HEK293 (cell line): ENCODE measurements around the gene TANC1.

Experiments
- CTCF ChIA-PET: fragments of 350-600 bp; formaldehyde crosslinking; extraction: SDS; loops from one replicate; lab custom pipeline; 2021; ENCODE audit warnings: antibody characterized with exemption; lab: Yijun Ruan, JAX
- POLR2A ChIA-PET: fragments of 300-600 bp; formaldehyde crosslinking; extraction: SDS; loops from one replicate; lab custom pipeline; 2020; ENCODE audit warnings: antibody characterized with exemption, inconsistent platforms; lab: Yijun Ruan, JAX
- H3K27ac ChIP-seq: fragments of 200-500 bp; sonication (Bioruptor generic); 2 replicates; pipeline ENCODE4 v1.5.1; 2014; ENCODE audit warnings: low read depth, low read length, control low read depth, inconsistent platforms; ENCODE audit errors: extremely low read depth
- H3K36me3 ChIP-seq, 2 experiments: fragments of 200-500 bp in 1 of 2; sonication (Bioruptor generic) in 1 of 2; 1 replicate in 1 of 2; 2 replicates in 1 of 2; pipeline ENCODE4 v1.5.1; 2014 to 2017; ENCODE audit warnings: inconsistent platforms in 2 of 2, low read length in 2 of 2; ENCODE audit not compliant: control insufficient read depth in 2 of 2, insufficient read depth in 1 of 2
- H3K4me1 ChIP-seq: fragments of 200-500 bp; sonication (Bioruptor generic); 2 replicates; pipeline ENCODE4 v1.5.1; 2014; ENCODE audit warnings: mild to moderate bottlenecking, low read length, inconsistent platforms; ENCODE audit not compliant: control insufficient read depth, insufficient read depth
- H3K4me3 ChIP-seq: 2 replicates; pipeline ENCODE4 v1.5.1; 2011; ENCODE audit warnings: low read depth, mild to moderate bottlenecking, control low read depth, low read length, moderate library complexity
- H3K9me3 ChIP-seq: fragments of 200-500 bp; sonication (Bioruptor generic); 2 replicates; pipeline ENCODE4 v1.5.1; 2014; ENCODE audit warnings: low read depth, low read length, inconsistent platforms; ENCODE audit not compliant: control insufficient read depth, insufficient read depth
- BCL11A ChIP-seq: fragments of 450-650 bp; formaldehyde crosslinking; IDR thresholded peaks from 2 replicates; pipeline ENCODE4 v1.5.1; 2016; ENCODE audit warnings: low read depth, missing biosample characterization, missing genetic modification characterization
- IKZF3 ChIP-seq: fragments of 450-650 bp; IDR thresholded peaks from 2 replicates; pipeline ENCODE4 v1.5.0; 2018; ENCODE audit warnings: missing biosample characterization, mild to moderate bottlenecking, missing genetic modification characterization, moderate library complexity
- KLF16 ChIP-seq: fragments of 450-650 bp; formaldehyde crosslinking; IDR thresholded peaks from 2 replicates; pipeline ENCODE4 v1.5.1; 2017; ENCODE audit warnings: missing biosample characterization, missing genetic modification characterization
- KLF9 ChIP-seq: fragments of 450-650 bp; formaldehyde crosslinking; IDR thresholded peaks from 2 replicates; pipeline ENCODE4 v1.5.1; 2016; ENCODE audit warnings: missing biosample characterization, missing genetic modification characterization, low read depth
- OSR2 ChIP-seq: fragments of 450-650 bp; formaldehyde crosslinking; IDR thresholded peaks from 2 replicates; pipeline ENCODE4 v1.5.1; 2016; ENCODE audit warnings: missing biosample characterization, missing genetic modification characterization
- PRDM6 ChIP-seq: fragments of 450-650 bp; formaldehyde crosslinking; IDR thresholded peaks from 2 replicates; pipeline ENCODE4 v1.5.1; 2017; ENCODE audit warnings: missing biosample characterization, missing genetic modification characterization
- SP7 ChIP-seq: fragments of 450-650 bp; formaldehyde crosslinking; IDR thresholded peaks from 2 replicates; pipeline ENCODE4 v1.5.1; 2016; ENCODE audit warnings: missing biosample characterization, missing genetic modification characterization
- TCF7L2 ChIP-seq: IDR thresholded peaks from 2 replicates; pipeline ENCODE4 v1.6.1; 2011; ENCODE audit warnings: low read depth, mild to moderate bottlenecking, inconsistent platforms, low read length, moderate library complexity, borderline replicate concordance
- ZBTB11 ChIP-seq: fragments of 450-650 bp; formaldehyde crosslinking; conservative IDR thresholded peaks from 2 replicates; pipeline ENCODE4 v1.5.1; 2016; ENCODE audit warnings: low read depth, missing biosample characterization, missing genetic modification characterization
- ZBTB49 ChIP-seq: fragments of 450-650 bp; formaldehyde crosslinking; IDR thresholded peaks from 2 replicates; pipeline ENCODE4 v1.5.1; 2016; ENCODE audit warnings: missing biosample characterization, missing genetic modification characterization, low read depth
- ZBTB8A ChIP-seq: fragments of 450-650 bp; formaldehyde crosslinking; IDR thresholded peaks from 2 replicates; pipeline ENCODE4 v1.5.1; 2016; ENCODE audit warnings: missing biosample characterization, missing genetic modification characterization
- ZNF112 ChIP-seq: fragments of 450-650 bp; formaldehyde crosslinking; IDR thresholded peaks from 2 replicates; pipeline ENCODE4 v1.5.0; 2017; ENCODE audit warnings: missing biosample characterization, missing genetic modification characterization
- ZNF140 ChIP-seq: fragments of 450-650 bp; formaldehyde crosslinking; IDR thresholded peaks from 2 replicates; pipeline ENCODE4 v1.5.1; 2016; ENCODE audit warnings: missing biosample characterization, missing genetic modification characterization
- ZNF157 ChIP-seq: fragments of 450-650 bp; formaldehyde crosslinking; IDR thresholded peaks from 2 replicates; pipeline ENCODE4 v1.5.1; 2016; ENCODE audit warnings: missing biosample characterization, missing genetic modification characterization
- ZNF19 ChIP-seq: fragments of 450-650 bp; formaldehyde crosslinking; IDR thresholded peaks from 2 replicates; pipeline ENCODE4; 2016; ENCODE audit warnings: missing biosample characterization, missing genetic modification characterization, low read depth
- ZNF202 ChIP-seq: fragments of 450-650 bp; formaldehyde crosslinking; IDR thresholded peaks from 2 replicates; pipeline ENCODE4 v1.5.1; 2016; ENCODE audit warnings: missing biosample characterization, missing genetic modification characterization, borderline replicate concordance
- ZNF335 ChIP-seq: fragments of 450-650 bp; formaldehyde crosslinking; conservative IDR thresholded peaks from 2 replicates; pipeline ENCODE4 v1.5.1; 2016; ENCODE audit warnings: missing biosample characterization, missing genetic modification characterization
- ZNF473 ChIP-seq: fragments of 450-650 bp; formaldehyde crosslinking; IDR thresholded peaks from 2 replicates; pipeline ENCODE4 v1.5.1; 2017; ENCODE audit warnings: missing biosample characterization, missing genetic modification characterization
- ZNF48 ChIP-seq: fragments of 450-650 bp; formaldehyde crosslinking; IDR thresholded peaks from 2 replicates; pipeline ENCODE4 v1.5.1; 2016; ENCODE audit warnings: missing biosample characterization, missing genetic modification characterization
- ZNF561 ChIP-seq: fragments of 450-650 bp; IDR thresholded peaks from 2 replicates; pipeline ENCODE4 v1.5.1; 2018; ENCODE audit warnings: missing biosample characterization, missing genetic modification characterization, borderline replicate concordance
- ZNF664 ChIP-seq: fragments of 450-650 bp; formaldehyde crosslinking; IDR thresholded peaks from 2 replicates; pipeline ENCODE4 v1.5.1; 2016; ENCODE audit warnings: missing biosample characterization, missing genetic modification characterization
- ZNF692 ChIP-seq: fragments of 450-650 bp; formaldehyde crosslinking; IDR thresholded peaks from 2 replicates; pipeline ENCODE4 v1.5.1; 2016; ENCODE audit warnings: missing biosample characterization, missing genetic modification characterization
- ZNF843 ChIP-seq: fragments of 450-650 bp; formaldehyde crosslinking; IDR thresholded peaks from 2 replicates; pipeline ENCODE4 v1.5.1; 2016; ENCODE audit warnings: missing biosample characterization, missing genetic modification characterization
- ZSCAN4 ChIP-seq: fragments of 450-650 bp; formaldehyde crosslinking; IDR thresholded peaks from 2 replicates; pipeline ENCODE4 v1.5.1; 2017; ENCODE audit warnings: missing biosample characterization, missing genetic modification characterization

TANC1 gene

GRCh38 chr2:159051133-159051532 is 82.7 kb downstream of the TANC1 start (continued):
- TF ChIP-seq ZNF664 (tag by site-specific recombination) = no peak
- no peak for TF ChIP-seq ZNF140 (tag by site-specific recombination)
- TF ChIP-seq TCF7L2 = no peak
- TF ChIP-seq ZNF202 (tag by site-specific recombination) = no peak
- TF ChIP-seq ZSCAN4 (tag by site-specific recombination) = no peak
- TF ChIP-seq KLF16 = no peak

GRCh38 chr2:159051661-159052060 is 83.2 kb downstream of the TANC1 start:
- no peak overlapping the region for H3K4me3 ChIP-seq
- H3K9me3 ChIP-seq = no peaks in the 10 kb centered on the region
- ChIA-PET POLR2A (no interaction called here), CTCF (interaction anchor here (0.6 to 2.3 kb wide), 3 partner anchors 17 to 153 kb away, joined by 3 to 7 read pairs (median 4); no protein-coding TSS in a partner anchor)
- peaks cover 8% of the 10 kb centered on the region for H3K4me1 ChIP-seq
- H3K27ac ChIP-seq = no peak overlapping the region
- TF ChIP-seq KLF9 (tag by site-specific recombination) = no peak
- no peak for TF ChIP-seq ZBTB11 (tag by site-specific recombination)
- no peaks in the 10 kb centered on the region for H3K36me3 ChIP-seq

GRCh38 chr2:159052157-159052601 is 83.7 kb downstream of the TANC1 start:
- CTCF ChIA-PET = interaction anchor here (2.3 kb wide), 1 partner anchor 67 kb away, joined by 7 read pairs; no protein-coding TSS in a partner anchor
- H3K36me3 ChIP-seq = no peaks in the 10 kb centered on the region
- TF ChIP-seq ZNF335 (tag by site-specific recombination) (0 out of 2 replicates have a peak, but pooled peaks have one; percentile 13), IKZF3 (tag by site-specific recombination) (no peak), ZNF157 (no peak), ZNF48 (no peak), ZNF473 (tag by site-specific recombination) (no peak), SP7 (tag by site-specific recombination) (peak; percentile 56; the same call in 1 of the 2 replicates), BCL11A (tag by site-specific recombination) (no peak), ZNF843 (tag by site-specific recombination) (no peak), ZNF112 (tag by site-specific recombination) (no peak), ZNF692 (tag by site-specific recombination) (peak; percentile 77), ZBTB49 (no peak), ZBTB8A (tag by site-specific recombination) (no peak), PRDM6 (tag by site-specific recombination) (0 out of 2 replicates have a peak, but pooled peaks have one; percentile 34), OSR2 (tag by site-specific recombination) (peak; percentile 34; the same call in 1 of the 2 replicates), ZNF19 (tag by site-specific recombination) (no peak), ZNF561 (no peak)
- TF ChIP-seq, all 188 proteins: peak for 5
- POLR2A ChIA-PET = no interaction called here
- Histone ChIP-seq H3K4me3 (no peak overlapping the region), H3K9me3 (no peaks in the 10 kb centered on the region), H3K4me1 (peaks cover 8% of the 10 kb centered on the region), H3K27ac (no peak overlapping the region)
